Measurements from ENCODE around the gene HOXB5.

The HOXB5 gene

DNA sequence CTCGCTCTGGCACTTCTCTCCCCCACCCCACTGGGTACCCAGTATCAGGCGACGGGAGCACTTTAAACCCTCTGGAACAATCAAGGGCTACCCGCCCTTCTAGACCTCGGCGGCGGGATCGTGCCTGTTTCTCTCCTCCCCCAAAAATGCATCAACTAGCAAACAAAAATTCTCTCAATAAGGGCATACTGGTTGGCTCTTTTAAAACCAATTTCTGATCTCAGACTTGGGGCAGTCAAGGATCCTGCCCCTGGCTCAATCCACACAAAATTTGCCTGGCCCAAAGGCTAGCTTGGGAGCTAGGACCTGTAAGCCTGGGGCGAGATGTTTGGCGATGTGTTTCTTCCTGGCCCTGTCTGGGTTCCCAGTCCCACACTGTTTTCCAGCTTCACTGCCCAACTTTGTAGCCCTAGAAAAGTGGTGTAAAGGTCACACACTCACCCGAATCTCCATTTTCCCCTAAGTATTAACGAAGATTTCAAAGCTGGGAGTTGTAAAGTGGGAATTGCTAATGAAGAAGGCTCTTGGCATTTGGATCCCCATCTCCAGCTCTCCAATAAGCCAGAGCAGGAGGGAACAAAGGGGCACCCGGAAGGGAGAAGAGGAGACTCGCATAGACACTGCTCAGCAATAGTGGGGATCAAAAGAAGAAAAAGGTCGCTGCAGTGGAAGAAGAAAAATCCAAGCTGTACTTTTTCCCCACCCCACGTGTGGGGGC lies 34.3 kb downstream of the HOXB5 start:
- peaks cover 31% of the 10 kb centered on the region for H3K4me1 Mint-ChIP-seq
- peaks cover 3% of the 10 kb centered on the region for H3K36me3 Mint-ChIP-seq
- peaks cover 1% of the 10 kb centered on the region for H3K27me3 Mint-ChIP-seq
- H3K9me3 Mint-ChIP-seq = no peaks in the 10 kb centered on the region
- H3K27ac Mint-ChIP-seq = no peak overlapping the region
- H3K4me3 Mint-ChIP-seq = no peak overlapping the region

- Mint-ChIP-seq H3K4me3 (no peak overlapping the region), H3K27ac (no peak overlapping the region), H3K36me3 (peaks cover 3% of the 10 kb centered on the region), H3K4me1 (peaks cover 31% of the 10 kb centered on the region), H3K27me3 (peaks cover 1% of the 10 kb centered on the region), H3K9me3 (no peaks in the 10 kb centered on the region)
Observed at GRCh38 chr17:48558831-48559121, 34.8 kb downstream of the HOXB5 start.

DNA sequence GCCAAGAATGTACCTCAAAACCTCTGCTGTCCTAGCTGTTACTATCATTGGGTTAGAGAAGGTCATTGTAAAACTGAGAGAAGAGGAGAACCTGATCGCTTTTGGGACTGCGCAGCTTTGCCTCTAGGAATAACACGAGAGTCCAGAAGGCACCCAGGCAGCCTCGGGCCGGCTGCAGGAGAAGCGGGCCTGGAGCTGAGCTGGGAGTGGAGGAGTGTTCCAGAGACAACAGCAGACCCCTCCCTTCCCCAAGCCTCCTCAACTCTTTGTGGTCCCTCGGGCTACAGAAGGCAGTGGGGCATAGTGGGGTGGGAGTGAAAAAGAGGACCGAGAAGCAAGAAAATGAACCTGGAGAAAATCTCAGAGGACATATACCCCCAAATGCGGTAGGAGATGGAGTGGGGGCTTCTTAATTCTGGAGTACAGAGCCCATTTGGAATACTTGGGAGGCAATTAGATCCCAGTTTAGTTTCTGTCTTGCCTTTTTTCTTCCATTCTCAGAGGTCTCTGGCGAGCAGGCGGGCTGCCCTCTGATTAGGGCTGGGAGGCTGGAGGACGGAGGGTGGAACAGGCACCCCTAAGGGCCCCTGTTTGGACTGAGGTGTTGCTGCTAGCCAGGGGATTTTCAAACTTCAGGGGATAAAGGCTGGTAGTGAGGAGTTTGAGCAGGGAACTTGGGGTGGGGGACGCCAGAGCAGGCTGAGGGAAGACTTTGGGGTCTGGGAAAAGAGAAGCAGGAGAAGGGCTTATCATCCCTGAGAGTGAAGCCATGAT lies 35.3 kb downstream of the HOXB5 start:
- H3K4me3 Mint-ChIP-seq = no peak overlapping the region
- peaks cover 1% of the 10 kb centered on the region for H3K27me3 Mint-ChIP-seq
- H3K27ac Mint-ChIP-seq = no peak overlapping the region
- H3K9me3 Mint-ChIP-seq = no peaks in the 10 kb centered on the region
- peaks cover 3% of the 10 kb centered on the region for H3K36me3 Mint-ChIP-seq
- peaks cover 31% of the 10 kb centered on the region for H3K4me1 Mint-ChIP-seq

DNA sequence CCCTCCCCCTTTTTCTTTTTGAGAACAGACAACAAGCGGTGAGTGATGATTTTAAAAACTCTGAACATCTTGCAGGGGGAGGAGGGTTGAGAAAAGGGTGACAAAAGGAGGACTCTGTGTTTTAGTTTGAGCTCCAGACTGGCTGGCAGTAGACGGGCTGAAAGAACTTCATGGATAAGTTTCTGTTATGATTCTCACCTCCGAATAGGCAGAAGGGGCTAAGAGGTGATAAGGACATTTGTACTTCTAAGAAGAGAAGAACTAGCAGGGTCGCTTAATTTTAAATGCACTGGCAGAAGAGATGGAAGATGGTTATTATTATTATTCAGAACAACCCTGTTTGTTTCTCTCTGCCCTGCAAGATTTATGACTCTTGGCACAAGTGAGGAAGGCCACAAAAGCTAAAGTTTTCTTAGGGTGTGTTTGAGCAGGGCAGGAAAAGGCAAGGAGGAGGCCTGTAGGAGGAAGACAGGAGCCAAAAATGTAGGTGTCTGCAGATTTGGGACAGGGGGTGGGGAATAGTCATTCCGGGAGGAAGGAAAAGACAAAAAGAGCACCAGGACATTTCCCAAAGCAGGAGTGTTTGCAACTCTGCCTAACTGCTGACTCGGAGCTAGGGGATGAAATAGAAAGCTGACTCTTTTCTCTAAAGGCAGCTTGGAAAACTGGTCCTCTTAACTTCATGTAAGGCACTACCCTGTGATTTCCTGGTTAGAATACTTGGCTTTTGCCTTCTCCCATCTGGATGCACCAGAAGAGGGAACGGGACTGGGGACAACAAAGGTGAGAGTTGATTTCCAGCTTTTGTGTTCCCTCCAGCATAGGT lies 36.8 kb downstream of the HOXB5 start:
- Mint-ChIP-seq H3K36me3 (peaks cover 3% of the 10 kb centered on the region), H3K4me3 (peak overlapping the region; percentile 76), H3K27me3 (peaks cover 1% of the 10 kb centered on the region)

DNA sequence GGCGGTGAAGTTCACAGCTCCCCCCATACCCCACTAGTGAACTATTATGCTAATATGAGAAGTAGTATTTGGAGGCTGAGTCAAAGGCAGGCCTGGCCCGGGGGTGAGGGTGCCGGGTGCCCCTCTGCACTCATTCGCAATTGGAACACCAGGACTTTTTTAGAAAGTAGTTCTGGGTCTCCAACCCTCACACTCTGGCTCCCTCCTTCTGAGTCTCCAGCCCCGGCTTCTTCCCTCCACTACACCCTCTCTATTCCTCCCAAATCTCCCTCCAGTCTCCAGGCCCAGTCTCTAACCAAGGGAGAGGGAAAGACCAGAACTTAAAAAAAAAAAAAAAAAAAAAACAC lies 37.4 kb downstream of the HOXB5 start:
- H3K4me3 Mint-ChIP-seq = peak overlapping the region; percentile 76
- peaks cover 2% of the 10 kb centered on the region for H3K36me3 Mint-ChIP-seq
- H3K27ac Mint-ChIP-seq = no peak overlapping the region
- no peaks in the 10 kb centered on the region for H3K9me3 Mint-ChIP-seq
- peaks cover 17% of the 10 kb centered on the region for H3K4me1 Mint-ChIP-seq
- H3K27me3 Mint-ChIP-seq = peaks cover 1% of the 10 kb centered on the region

More for the DNA sequence above, 36.8 kb downstream of the HOXB5 start:
- Mint-ChIP-seq H3K9me3 (no peaks in the 10 kb centered on the region), H3K4me1 (peaks cover 23% of the 10 kb centered on the region), H3K27ac (no peak overlapping the region)

DNA sequence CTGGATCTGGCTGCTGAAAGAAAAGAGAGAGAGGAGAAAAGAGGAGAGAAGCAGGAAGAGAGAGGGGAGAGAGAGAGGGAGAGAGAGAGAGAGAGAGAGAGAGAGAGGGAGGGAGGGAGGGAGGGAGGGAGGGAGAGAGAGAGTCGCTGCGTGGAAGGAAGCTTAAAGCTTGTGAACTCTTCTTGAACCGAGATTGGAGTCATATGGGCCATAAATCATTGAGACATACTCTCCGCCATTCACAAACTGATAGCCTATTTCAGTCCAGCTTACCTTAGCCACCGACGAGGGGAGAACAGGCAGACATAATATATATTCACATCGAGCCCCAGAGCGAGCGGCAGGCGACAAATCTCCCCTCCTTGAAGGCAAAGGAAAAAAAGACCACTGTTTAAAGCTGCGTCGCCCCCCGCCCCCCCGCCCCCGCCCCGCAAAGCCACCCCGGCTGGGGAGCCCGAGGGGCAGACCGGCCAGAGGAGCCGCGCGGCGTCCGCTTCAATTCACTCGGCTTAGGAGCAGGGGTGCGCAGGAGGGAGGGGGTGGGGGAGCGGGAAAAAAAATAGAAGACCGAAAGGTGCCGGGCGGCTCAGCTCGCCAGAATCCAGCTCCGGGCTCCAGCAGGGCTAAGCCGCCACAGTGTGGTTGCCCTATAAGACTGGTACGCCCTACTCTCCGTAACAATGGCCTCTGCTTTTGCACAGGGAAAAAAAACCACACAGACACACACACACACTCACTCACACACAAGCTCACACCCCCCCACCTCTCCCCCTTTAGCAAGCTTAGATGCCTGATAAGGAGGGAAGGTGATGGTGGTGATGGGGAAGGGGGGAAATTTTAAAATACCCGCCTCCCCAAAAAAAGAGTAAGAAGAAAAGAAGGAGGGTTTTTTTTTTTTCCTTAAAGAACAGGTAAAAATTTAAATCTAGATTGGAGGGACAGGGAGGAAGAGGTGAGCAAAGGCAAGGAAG lies 38.0 kb downstream of the HOXB5 start:
- H3K4me3 Mint-ChIP-seq = peak overlapping the region; percentile 89
- peaks cover 16% of the 10 kb centered on the region for H3K4me1 Mint-ChIP-seq
- no peaks in the 10 kb centered on the region for H3K36me3 Mint-ChIP-seq
- H3K9me3 Mint-ChIP-seq = no peaks in the 10 kb centered on the region
- peak overlapping the region; percentile 66 for H3K27ac Mint-ChIP-seq
- peaks cover 1% of the 10 kb centered on the region for H3K27me3 Mint-ChIP-seq

- H3K4me1 Mint-ChIP-seq = peaks cover 16% of the 10 kb centered on the region
- H3K27ac Mint-ChIP-seq = peak overlapping the region; percentile 53
- peaks cover 1% of the 10 kb centered on the region for H3K27me3 Mint-ChIP-seq
- H3K4me3 Mint-ChIP-seq = peak overlapping the region; percentile 89
- no peaks in the 10 kb centered on the region for H3K36me3 Mint-ChIP-seq
- no peaks in the 10 kb centered on the region for H3K9me3 Mint-ChIP-seq
Observed at GRCh38 chr17:48554412-48555257, 38.9 kb downstream of the HOXB5 start.

DNA sequence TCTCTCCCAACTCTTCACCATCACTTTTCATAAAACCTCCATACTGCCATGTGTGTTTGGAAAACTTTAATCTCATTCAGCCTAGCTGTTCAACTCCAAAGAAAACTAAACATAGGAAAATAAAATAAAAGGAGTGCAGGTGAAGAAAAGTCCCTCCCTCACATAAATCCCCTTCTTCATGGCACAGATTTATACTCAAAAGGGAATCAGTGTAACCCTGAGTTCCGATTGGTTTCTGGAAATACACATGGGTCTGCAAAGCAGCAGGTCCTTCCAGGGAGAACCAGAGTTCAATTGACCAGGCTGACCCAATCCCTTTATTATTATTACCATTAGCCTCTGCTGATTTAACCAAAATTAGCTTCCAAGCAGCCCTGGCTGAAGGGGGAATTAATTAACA lies 39.8 kb downstream of the HOXB5 start:
- peaks cover 19% of the 10 kb centered on the region for H3K4me1 Mint-ChIP-seq
- H3K36me3 Mint-ChIP-seq = no peaks in the 10 kb centered on the region
- H3K4me3 Mint-ChIP-seq = no peak overlapping the region
- H3K27ac Mint-ChIP-seq = no peak overlapping the region
- peaks cover 1% of the 10 kb centered on the region for H3K27me3 Mint-ChIP-seq
- H3K9me3 Mint-ChIP-seq = no peaks in the 10 kb centered on the region

DNA sequence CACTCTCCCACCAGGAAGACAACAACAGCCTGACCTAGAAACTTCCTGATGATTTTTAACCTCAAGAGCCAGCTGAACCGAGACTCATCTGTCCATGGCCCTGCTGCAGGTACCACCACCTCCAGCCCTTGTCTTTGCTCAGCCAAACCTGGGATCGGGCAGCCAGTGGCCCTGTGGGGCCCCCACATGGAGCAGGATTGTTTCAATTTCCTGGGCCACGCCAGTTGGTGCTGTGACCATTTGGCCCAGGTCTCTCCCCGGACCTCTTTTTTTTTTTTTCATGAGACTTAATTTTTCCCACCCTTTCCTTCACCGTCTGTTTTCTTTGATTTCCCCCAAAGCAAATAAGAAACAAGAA lies 40.4 kb downstream of the HOXB5 start:
- H3K27me3 Mint-ChIP-seq = peaks cover 1% of the 10 kb centered on the region
- H3K27ac Mint-ChIP-seq = no peak overlapping the region
- H3K9me3 Mint-ChIP-seq = no peaks in the 10 kb centered on the region
- no peaks in the 10 kb centered on the region for H3K36me3 Mint-ChIP-seq
- H3K4me1 Mint-ChIP-seq = peaks cover 25% of the 10 kb centered on the region
- no peak overlapping the region for H3K4me3 Mint-ChIP-seq

GRCh38 chr17:48552466-48553189 lies 41.0 kb downstream of the HOXB5 start:
- Mint-ChIP-seq H3K27me3 (peaks cover 1% of the 10 kb centered on the region), H3K4me3 (no peak overlapping the region), H3K36me3 (no peaks in the 10 kb centered on the region), H3K27ac (no peak overlapping the region), H3K9me3 (no peaks in the 10 kb centered on the region), H3K4me1 (peaks cover 31% of the 10 kb centered on the region)

- no peak overlapping the region for H3K4me3 Mint-ChIP-seq
- peaks cover 36% of the 10 kb centered on the region for H3K4me1 Mint-ChIP-seq
- no peaks in the 10 kb centered on the region for H3K36me3 Mint-ChIP-seq
- H3K9me3 Mint-ChIP-seq = no peaks in the 10 kb centered on the region
- H3K27me3 Mint-ChIP-seq = peaks cover 1% of the 10 kb centered on the region
- no peak overlapping the region for H3K27ac Mint-ChIP-seq
Observed at GRCh38 chr17:48551596-48552465, 41.7 kb downstream of the HOXB5 start.

DNA sequence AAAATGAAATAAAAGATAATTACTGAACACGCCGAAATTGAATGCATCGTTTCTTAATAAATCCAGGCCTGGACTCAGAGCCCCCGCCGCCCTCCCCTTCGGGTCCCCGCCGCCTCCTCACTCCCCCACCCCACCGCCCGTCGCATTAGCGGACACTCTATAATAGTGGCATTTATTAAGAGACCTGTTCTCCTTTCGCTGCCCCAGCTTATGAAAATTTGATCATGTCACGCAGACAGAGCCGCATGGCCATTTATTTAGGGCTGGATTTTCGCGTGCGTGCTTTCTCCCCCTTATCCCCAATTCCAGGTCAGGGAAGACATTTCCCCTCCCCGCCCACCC lies 42.4 kb downstream of the HOXB5 start:
- Mint-ChIP-seq H3K9me3 (no peaks in the 10 kb centered on the region), H3K36me3 (no peaks in the 10 kb centered on the region), H3K4me3 (no peak overlapping the region), H3K27me3 (peaks cover 1% of the 10 kb centered on the region), H3K27ac (no peak overlapping the region), H3K4me1 (peaks cover 38% of the 10 kb centered on the region)

GRCh38 chr17:48550502-48551213 lies 42.9 kb downstream of the HOXB5 start:
- H3K27ac Mint-ChIP-seq = no peak overlapping the region
- H3K27me3 Mint-ChIP-seq = peaks cover 1% of the 10 kb centered on the region
- H3K9me3 Mint-ChIP-seq = no peaks in the 10 kb centered on the region
- H3K4me1 Mint-ChIP-seq = peaks cover 38% of the 10 kb centered on the region
- no peaks in the 10 kb centered on the region for H3K36me3 Mint-ChIP-seq
- H3K4me3 Mint-ChIP-seq = no peak overlapping the region
